Suprapubic skin (tissue), 4 donors: Measurements from ENCODE around the gene STK38L. TPM values are rescaled to one million over a fixed set of nuclear protein-coding genes. Genes with fewer than 3 reads are reported as not detected.
A peak's percentile ranks its signal among the peaks of the same experiment; 100 is the strongest.

Experiments used
- DNase-seq, 2 donors: peaks; one replicate each; pipeline ENCODE4 v3.0.0-alpha.2; 2019; ENCODE audit warnings: low spot score in 2 of 2
- H3K27ac ChIP-seq: fragments of 200-600 bp; sonication (generic); one replicate; pipeline ENCODE4 v1.5.1; 2019
- H3K27me3 ChIP-seq: fragments of 200-600 bp; sonication (generic); one replicate; pipeline ENCODE4 v1.5.1; 2019
- H3K36me3 ChIP-seq: fragments of 200-600 bp; sonication (generic); one replicate; pipeline ENCODE4 v1.5.1; 2019
- H3K4me1 ChIP-seq: fragments of 200-600 bp; sonication (generic); one replicate; pipeline ENCODE4 v1.5.1; 2019
- H3K4me3 ChIP-seq: fragments of 200-600 bp; sonication (generic); one replicate; pipeline ENCODE4 v1.5.1; 2019; ENCODE audit warnings: mild to moderate bottlenecking
- H3K9me3 ChIP-seq: fragments of 200-600 bp; sonication (generic); one replicate; pipeline ENCODE4 v1.5.1; 2019
- CTCF ChIP-seq, 2 donors: fragments of 200-600 bp in 1 of 2; fragments of 450-650 bp in 1 of 2; sonication (generic) in 1 of 2; IDR thresholded peaks; one replicate each; pipeline ENCODE4 v1.5.1; 2016 to 2019; ENCODE audit warnings: antibody characterized with exemption in 2 of 2, mild to moderate bottlenecking in 1 of 2, moderate library complexity in 1 of 2
- EP300 ChIP-seq: sonication (generic); formaldehyde crosslinking; IDR thresholded peaks from one replicate; pipeline ENCODE4 v1.6.1; 2017; ENCODE audit warnings: antibody characterized with exemption
- POLR2A ChIP-seq, 2 donors: fragments of 450-650 bp; IDR thresholded peaks; one replicate each; pipeline ENCODE4 v1.6.1; 2017; ENCODE audit warnings: antibody characterized with exemption in 2 of 2, mild to moderate bottlenecking in 2 of 2, moderate library complexity in 2 of 2
- POLR2AphosphoS5 ChIP-seq, 3 donors: sonication (generic); formaldehyde crosslinking; IDR thresholded peaks; one replicate each; pipeline ENCODE4 v1.6.1; 2017; ENCODE audit warnings: antibody characterized with exemption in 3 of 3
- WGBS: methylation state at CpG from one replicate; pipeline ENCODE4 v1.1.5; 2018; 5-methylcytosine and 5-hydroxymethylcytosine counted together
- total RNA-seq, 4 donors: library from RNA; depleted of rRNA; stranded (reverse); fragments of >200 nt; gene quantifications; one replicate each; pipeline ENCODE4 v1.1.0, GENCODE V29; 2016

Gene STK38L
- total RNA-seq, 4 donors from 2014 or later = 16.5 to 28.7 (median 19.6) TPM

- Histone ChIP-seq H3K9me3 (no peaks in the 10 kb centered on the region), H3K27ac (no peak overlapping the region), H3K36me3 (no peaks in the 10 kb centered on the region), H3K4me3 (no peak overlapping the region), H3K4me1 (no peaks in the 10 kb centered on the region), H3K27me3 (no peaks in the 10 kb centered on the region)
- DNase-seq = no peak
- WGBS = 91% methylated on average over 4 of the region's 4 CpGs
- TF ChIP-seq POLR2A (IDR thresholded peaks at IDR 0.05) = no peak
These were observed 10.3 kb upstream of the STK38L start for GRCh38 chr12:27233814-27234213.

GRCh38 chr12:27236498-27236897, 7.6 kb upstream of the STK38L start:
- Histone ChIP-seq H3K4me1 (no peaks in the 10 kb centered on the region), H3K36me3 (no peaks in the 10 kb centered on the region), H3K9me3 (no peaks in the 10 kb centered on the region), H3K27ac (no peak overlapping the region), H3K4me3 (no peak overlapping the region), H3K27me3 (no peaks in the 10 kb centered on the region)
- TF ChIP-seq CTCF (IDR thresholded peaks at IDR 0.05) = peak in 1 of 2 donors; percentile 3
- no peak for TF ChIP-seq POLR2A (IDR thresholded peaks at IDR 0.05)
- no peak for TF ChIP-seq POLR2AphosphoS5 (IDR thresholded peaks at IDR 0.05)
- DNase-seq = no peak
- whole genome bisulfite sequencing = 71% methylated on average over 3 of the region's 3 CpGs

- Histone ChIP-seq H3K4me1 (no peaks in the 10 kb centered on the region), H3K27ac (no peak overlapping the region), H3K27me3 (no peaks in the 10 kb centered on the region), H3K4me3 (no peak overlapping the region), H3K36me3 (no peaks in the 10 kb centered on the region), H3K9me3 (no peaks in the 10 kb centered on the region)
- DNase-seq = no peak
- TF ChIP-seq POLR2A (IDR thresholded peaks at IDR 0.05) (no peak), EP300 (no peak), CTCF (IDR thresholded peaks at IDR 0.05) (no peak), POLR2AphosphoS5 (IDR thresholded peaks at IDR 0.05) (no peak)
- 77% methylated on average over 6 of the region's 6 CpGs for WGBS
These were observed 6.0 kb upstream of the STK38L start for GRCh38 chr12:27237790-27238771.

GRCh38 chr12:27243006-27243405, 1.1 kb upstream of the STK38L start:
- WGBS = 93% methylated on average over 4 of the region's 4 CpGs
- Histone ChIP-seq H3K4me1 (peaks cover 19% of the 10 kb centered on the region), H3K27ac (peak overlapping the region; percentile 90), H3K27me3 (no peaks in the 10 kb centered on the region), H3K4me3 (no peak overlapping the region), H3K9me3 (no peaks in the 10 kb centered on the region), H3K36me3 (no peaks in the 10 kb centered on the region)
- DNase-seq = no peak
- no peak for TF ChIP-seq POLR2AphosphoS5 (IDR thresholded peaks at IDR 0.05)
- TF ChIP-seq CTCF (IDR thresholded peaks at IDR 0.05) = no peak
- no peak for TF ChIP-seq POLR2A (IDR thresholded peaks at IDR 0.05)
- no peak for TF ChIP-seq EP300

GRCh38 chr12:27244689-27245488, 803 bp downstream of the STK38L start:
- H3K9me3 ChIP-seq = no peaks in the 10 kb centered on the region
- WGBS = 8% methylated on average over 18 of the region's 18 CpGs
- peaks cover 19% of the 10 kb centered on the region for H3K4me1 ChIP-seq

More at GRCh38 chr12:27244689-27245488, 803 bp downstream of the STK38L start:
- Histone ChIP-seq H3K27me3 (no peaks in the 10 kb centered on the region), H3K27ac (peak overlapping the region; percentile 90), H3K4me3 (peak overlapping the region; percentile 80), H3K36me3 (no peaks in the 10 kb centered on the region)
- TF ChIP-seq EP300 = no peak
- TF ChIP-seq POLR2AphosphoS5 (IDR thresholded peaks at IDR 0.05) = no peak
- TF ChIP-seq POLR2A (IDR thresholded peaks at IDR 0.05) = no peak
- no peak for TF ChIP-seq CTCF (IDR thresholded peaks at IDR 0.05)
- no peak for DNase-seq
